ENCODE data around the gene SIAH2. TPM values are rescaled to one million over a fixed set of nuclear protein-coding genes. Genes with fewer than 3 reads are reported as not detected.
A peak's percentile ranks its signal among the peaks of the same experiment; 100 is the strongest.

The SIAH2 gene
- total RNA-seq, 1 donor from 2014 or later, result 23.0 TPM

GRCh38 chr3:150756491-150757059 is 6.4 kb downstream of the SIAH2 start:
- Histone ChIP-seq H3K36me3 (peaks cover 6% of the 10 kb centered on the region), H3K27me3 (ENCODE audit: low read depth) (no peaks in the 10 kb centered on the region), H3K4me3 (no peak overlapping the region), H3K9me3 (replicated peaks) (no peaks in the 10 kb centered on the region), H3K4me1 (peaks cover 90% of the 10 kb centered on the region), H3K27ac (replicated peaks) (peak overlapping the region; percentile 34)
- no peak for TF ChIP-seq CTCF (IDR thresholded peaks at IDR 0.05; ENCODE audit: borderline replicate concordance)
- no peak for DNase-seq
- intact Hi-C loops (cut with micrococcal nuclease), result no loop called here

- intact Hi-C loops (cut with micrococcal nuclease), result no loop called here
- H3K9me3 ChIP-seq (replicated peaks), result no peaks in the 10 kb centered on the region
- peaks cover 6% of the 10 kb centered on the region for H3K36me3 ChIP-seq
- no peak for DNase-seq
- H3K4me3 ChIP-seq, result no peak overlapping the region
- peaks cover 90% of the 10 kb centered on the region for H3K4me1 ChIP-seq
- H3K27ac ChIP-seq (replicated peaks), result peak overlapping the region; percentile 34
- TF ChIP-seq CTCF (IDR thresholded peaks at IDR 0.05; ENCODE audit: borderline replicate concordance), result no peak
- H3K27me3 ChIP-seq (ENCODE audit: low read depth), result no peaks in the 10 kb centered on the region
Measured at GRCh38 chr3:150755902-150756301, 7.1 kb downstream of the SIAH2 start.

GRCh38 chr3:150754896-150755295 is 8.1 kb downstream of the SIAH2 start:
- Histone ChIP-seq H3K36me3 (peaks cover 6% of the 10 kb centered on the region), H3K27ac (replicated peaks) (no peak overlapping the region), H3K4me1 (peaks cover 89% of the 10 kb centered on the region), H3K4me3 (no peak overlapping the region), H3K9me3 (replicated peaks) (no peaks in the 10 kb centered on the region), H3K27me3 (ENCODE audit: low read depth) (no peaks in the 10 kb centered on the region)
- no peak for TF ChIP-seq CTCF (IDR thresholded peaks at IDR 0.05; ENCODE audit: borderline replicate concordance)
- intact Hi-C loops (cut with micrococcal nuclease), result no loop called here
- no peak for DNase-seq

GRCh38 chr3:150751781-150752263 is 11.1 kb downstream of the SIAH2 start:
- peak overlapping the region; percentile 10 for H3K27ac ChIP-seq (replicated peaks)
- intact Hi-C loops (cut with micrococcal nuclease), result no loop called here
- no peak overlapping the region for H3K4me3 ChIP-seq
- H3K36me3 ChIP-seq, result no peaks in the 10 kb centered on the region
- no peak for DNase-seq
- TF ChIP-seq CTCF (IDR thresholded peaks at IDR 0.05; ENCODE audit: borderline replicate concordance), result no peak
- peaks cover 89% of the 10 kb centered on the region for H3K4me1 ChIP-seq
- no peaks in the 10 kb centered on the region for H3K9me3 ChIP-seq (replicated peaks)
- no peaks in the 10 kb centered on the region for H3K27me3 ChIP-seq (ENCODE audit: low read depth)

GRCh38 chr3:150749255-150749654 is 13.7 kb downstream of the SIAH2 start:
- intact Hi-C loops (cut with micrococcal nuclease), result no loop called here
- peaks cover 85% of the 10 kb centered on the region for H3K4me1 ChIP-seq
- H3K4me3 ChIP-seq, result no peak overlapping the region
- H3K27me3 ChIP-seq (ENCODE audit: low read depth), result no peaks in the 10 kb centered on the region
- DNase-seq, result no peak
- H3K9me3 ChIP-seq (replicated peaks), result no peaks in the 10 kb centered on the region
- no peak overlapping the region for H3K27ac ChIP-seq (replicated peaks)
- no peaks in the 10 kb centered on the region for H3K36me3 ChIP-seq
- no peak for TF ChIP-seq CTCF (IDR thresholded peaks at IDR 0.05; ENCODE audit: borderline replicate concordance)

Data from left ventricle myocardium inferior (tissue), 1 donor.